Measurements from ENCODE around the gene MIPOL1.
"Not testable (repeated sequence)": the region's sequence is repeated elsewhere in the genome, so short reads cannot be mapped to it uniquely, and the experiment has no call there.

Gene MIPOL1

DNA sequence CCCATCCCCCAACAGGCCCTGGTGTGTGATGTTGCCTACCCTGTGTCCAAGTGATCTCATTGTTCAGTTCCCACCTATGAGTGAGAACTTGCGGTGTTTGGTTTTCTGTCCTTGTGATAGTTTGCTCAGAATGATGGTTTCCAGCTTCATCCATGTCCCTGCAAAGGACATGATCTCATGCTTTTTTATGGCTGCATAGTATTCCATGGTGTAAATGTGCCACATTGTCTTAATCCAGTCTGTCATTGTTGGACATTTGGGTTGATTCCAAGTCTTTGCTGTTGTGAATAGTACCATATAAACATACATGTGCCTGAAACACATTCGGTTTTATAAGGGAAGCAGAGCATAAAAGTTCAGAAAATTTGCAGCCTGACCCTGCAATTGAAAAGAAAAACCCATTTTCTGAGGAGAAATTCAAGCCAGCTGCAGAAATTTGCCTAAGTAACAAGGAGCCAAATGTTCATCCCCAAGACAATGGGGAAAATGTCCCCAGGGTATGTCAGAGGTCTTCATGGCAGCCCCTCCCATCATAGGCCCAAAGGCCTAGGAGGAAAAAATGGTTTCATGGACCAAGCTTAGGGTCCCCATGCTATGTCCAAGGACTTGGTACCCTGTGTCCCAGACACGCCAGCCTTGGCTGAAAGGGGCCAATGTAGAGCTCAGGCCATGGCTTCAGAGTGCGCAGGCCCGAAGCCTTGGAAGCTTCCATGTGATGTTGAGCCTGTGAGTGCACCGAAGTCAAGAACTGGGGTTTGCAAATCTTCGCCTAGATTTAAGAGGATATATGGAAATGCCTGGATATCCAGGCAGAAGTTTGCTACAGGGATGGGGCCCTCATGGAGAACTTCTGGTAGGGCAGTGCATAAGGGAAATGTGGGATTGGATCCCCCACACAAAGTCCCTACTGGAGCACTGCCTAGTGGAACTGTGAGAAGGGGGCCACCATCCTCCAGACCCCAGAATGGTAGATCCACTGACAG lies 8.2 kb downstream of the MIPOL1 start:
- WGBS, 2 donors (ENCODE audit: extremely low coverage in 2 of 2, insufficient read length in 2 of 2, insufficient replicate concordance in 1 of 2), result no CpG with 5 or more reads among the region's 7 CpGs
- H3K4ac ChIP-seq (ENCODE audit: low read length); H2BK12ac ChIP-seq (ENCODE audit: low read length); H2BK5ac ChIP-seq (ENCODE audit: low read length); H3K27me3 ChIP-seq (ENCODE audit: control insufficient read depth in 3 of 3, insufficient read depth in 3 of 3, low read depth in 1 of 3, low read length in 3 of 3); H4K91ac ChIP-seq (ENCODE audit: low read depth, low read length, poor library complexity); H3K14ac ChIP-seq (ENCODE audit: low read length); H3K79me1 ChIP-seq (ENCODE audit: low read depth, low read length); H3K4me2 ChIP-seq (ENCODE audit: insufficient read depth, low read length, poor library complexity, severe bottlenecking); H3K36me3 ChIP-seq (replicated peaks in 1 of 2; ENCODE audit: control insufficient read depth in 2 of 2, insufficient read depth in 2 of 2, low read length in 2 of 2); H3K23ac ChIP-seq (ENCODE audit: low read depth, low read length, poor library complexity); H2AFZ ChIP-seq (ENCODE audit: low read length); H2BK120ac ChIP-seq (ENCODE audit: low read depth, low read length); H3K27ac ChIP-seq (replicated peaks; ENCODE audit: low read length); H3K18ac ChIP-seq (ENCODE audit: low read length); H3K9ac ChIP-seq (ENCODE audit: low read depth, low read length, poor library complexity); H2AK5ac ChIP-seq (ENCODE audit: low read depth, low read length); DNase-seq (ENCODE audit: low spot score); H2BK15ac ChIP-seq (ENCODE audit: low read length); H3K4me1 ChIP-seq (ENCODE audit: control insufficient read depth in 2 of 2, insufficient read depth in 1 of 2, low read depth in 1 of 2, low read length in 2 of 2); H4K8ac ChIP-seq (ENCODE audit: low read depth, low read length): not testable (repeated sequence)
- Histone ChIP-seq H3K9me3 (replicated peaks in 1 of 2; ENCODE audit: control insufficient read depth in 2 of 2, insufficient read depth in 1 of 2, low read depth in 1 of 2, low read length in 2 of 2) (peaks cover 8 to 22% of the 10 kb centered on the region in 2 donors), H3K4me3 (ENCODE audit: low read length in 2 of 2) (peak overlapping the region in 1 of 2 donors; percentile 52)

- WGBS, 2 donors (ENCODE audit: extremely low coverage in 2 of 2, insufficient read length in 2 of 2, insufficient replicate concordance in 1 of 2), result no CpG with 5 or more reads among the region's 2 CpGs
- H3K79me1 ChIP-seq (ENCODE audit: low read depth, low read length); H3K14ac ChIP-seq (ENCODE audit: low read length); H2BK12ac ChIP-seq (ENCODE audit: low read length); H3K18ac ChIP-seq (ENCODE audit: low read length); H2AFZ ChIP-seq (ENCODE audit: low read length); H4K91ac ChIP-seq (ENCODE audit: low read depth, low read length, poor library complexity); H2AK5ac ChIP-seq (ENCODE audit: low read depth, low read length); H4K8ac ChIP-seq (ENCODE audit: low read depth, low read length); H2BK15ac ChIP-seq (ENCODE audit: low read length); DNase-seq (ENCODE audit: low spot score); H3K36me3 ChIP-seq (replicated peaks in 1 of 2; ENCODE audit: control insufficient read depth in 2 of 2, insufficient read depth in 2 of 2, low read length in 2 of 2); H3K9ac ChIP-seq (ENCODE audit: low read depth, low read length, poor library complexity); H3K27me3 ChIP-seq (ENCODE audit: control insufficient read depth in 3 of 3, insufficient read depth in 3 of 3, low read depth in 1 of 3, low read length in 3 of 3); H3K4me1 ChIP-seq (ENCODE audit: control insufficient read depth in 2 of 2, insufficient read depth in 1 of 2, low read depth in 1 of 2, low read length in 2 of 2); H2BK120ac ChIP-seq (ENCODE audit: low read depth, low read length); H3K4me2 ChIP-seq (ENCODE audit: insufficient read depth, low read length, poor library complexity, severe bottlenecking); H3K27ac ChIP-seq (replicated peaks; ENCODE audit: low read length); H3K23ac ChIP-seq (ENCODE audit: low read depth, low read length, poor library complexity); H3K4me3 ChIP-seq (ENCODE audit: low read length in 2 of 2); H3K4ac ChIP-seq (ENCODE audit: low read length); H2BK5ac ChIP-seq (ENCODE audit: low read length): not testable (repeated sequence)
- H3K9me3 ChIP-seq (replicated peaks in 1 of 2; ENCODE audit: control insufficient read depth in 2 of 2, insufficient read depth in 1 of 2, low read depth in 1 of 2, low read length in 2 of 2), result peaks cover 14 to 22% of the 10 kb centered on the region in 2 donors
Observed at GRCh38 chr14:37209617-37210016, 11.9 kb downstream of the MIPOL1 start.

DNA sequence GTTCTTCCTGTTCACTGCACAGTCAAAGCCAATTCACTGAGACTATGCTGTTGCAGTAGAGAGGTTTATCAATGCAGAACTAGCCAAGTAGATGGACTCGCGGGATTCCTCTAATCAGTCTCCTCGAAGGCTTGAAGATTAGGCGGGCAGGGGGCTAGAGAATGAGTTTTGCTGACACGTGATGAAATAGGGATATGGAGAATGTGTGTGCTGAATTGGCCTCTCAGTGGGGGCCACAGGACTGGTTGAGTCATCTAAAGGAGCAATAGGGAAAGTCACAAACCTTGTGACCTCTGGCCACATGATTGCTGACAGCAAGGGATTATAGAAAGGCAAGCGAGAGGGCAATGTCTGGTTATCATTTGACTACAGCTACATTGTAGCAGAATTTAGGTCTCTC lies 12.7 kb downstream of the MIPOL1 start:
- WGBS, 2 donors (ENCODE audit: extremely low coverage in 2 of 2, insufficient read length in 2 of 2, insufficient replicate concordance in 1 of 2), result no CpG with 5 or more reads among the region's 6 CpGs
- H3K9me3 ChIP-seq (replicated peaks in 1 of 2; ENCODE audit: control insufficient read depth in 2 of 2, insufficient read depth in 1 of 2, low read depth in 1 of 2, low read length in 2 of 2), result peaks cover 14 to 22% of the 10 kb centered on the region in 2 donors
- peaks cover 0 to 5% of the 10 kb centered on the region in 2 donors for H3K36me3 ChIP-seq (replicated peaks in 1 of 2; ENCODE audit: control insufficient read depth in 2 of 2, insufficient read depth in 2 of 2, low read length in 2 of 2)
- H4K91ac ChIP-seq (ENCODE audit: low read depth, low read length, poor library complexity), result no peak overlapping the region
- no peak overlapping the region for H3K4me2 ChIP-seq (ENCODE audit: insufficient read depth, low read length, poor library complexity, severe bottlenecking)
- H3K4ac ChIP-seq (ENCODE audit: low read length), result no peak overlapping the region
- no peak overlapping the region for H2BK15ac ChIP-seq (ENCODE audit: low read length)
- no peak overlapping the region for H3K4me3 ChIP-seq (ENCODE audit: low read length in 2 of 2)
- no peak overlapping the region for H3K14ac ChIP-seq (ENCODE audit: low read length)
- no peak for DNase-seq (ENCODE audit: low spot score)
- H4K8ac ChIP-seq (ENCODE audit: low read depth, low read length), result no peak overlapping the region
- H2BK5ac ChIP-seq (ENCODE audit: low read length), result no peak overlapping the region
- no peaks in the 10 kb centered on the region for H3K27me3 ChIP-seq (ENCODE audit: control insufficient read depth in 3 of 3, insufficient read depth in 3 of 3, low read depth in 1 of 3, low read length in 3 of 3)
- no peak overlapping the region for H3K18ac ChIP-seq (ENCODE audit: low read length)
- H3K27ac ChIP-seq (replicated peaks; ENCODE audit: low read length), result no peak overlapping the region
- no peak overlapping the region for H2BK12ac ChIP-seq (ENCODE audit: low read length)
- no peak overlapping the region for H3K23ac ChIP-seq (ENCODE audit: low read depth, low read length, poor library complexity)
- no peak overlapping the region for H2AK5ac ChIP-seq (ENCODE audit: low read depth, low read length)
- H2AFZ ChIP-seq (ENCODE audit: low read length), result no peak overlapping the region
- peaks cover 2% of the 10 kb centered on the region for H3K79me1 ChIP-seq (ENCODE audit: low read depth, low read length)
- H2BK120ac ChIP-seq (ENCODE audit: low read depth, low read length), result no peak overlapping the region
- H3K4me1 ChIP-seq (ENCODE audit: control insufficient read depth in 2 of 2, insufficient read depth in 1 of 2, low read depth in 1 of 2, low read length in 2 of 2), result no peaks in the 10 kb centered on the region
- H3K9ac ChIP-seq (ENCODE audit: low read depth, low read length, poor library complexity), result no peak overlapping the region

DNA sequence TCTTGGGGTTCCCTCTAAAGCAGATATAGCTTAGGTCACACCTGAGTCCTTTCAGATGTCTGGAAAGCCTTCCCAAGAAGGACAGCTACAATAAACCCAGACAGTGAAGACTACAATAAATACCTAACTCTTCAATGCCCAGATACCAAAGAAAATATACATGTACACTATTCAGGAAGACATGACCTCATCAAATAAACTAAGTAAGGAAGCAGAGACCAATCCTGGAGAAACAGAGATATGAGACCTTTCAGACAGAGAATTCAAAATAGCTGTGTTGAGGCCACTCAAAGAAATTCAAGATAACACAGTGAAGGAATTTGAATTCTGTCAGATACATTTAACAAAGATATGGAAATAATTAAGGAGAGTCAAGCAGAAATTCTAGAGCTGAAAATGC lies 15.3 kb downstream of the MIPOL1 start:
- H3K23ac ChIP-seq (ENCODE audit: low read depth, low read length, poor library complexity), result no peak overlapping the region
- DNase-seq (ENCODE audit: low spot score), result no peak

More for the DNA sequence above, 15.3 kb downstream of the MIPOL1 start:
- Histone ChIP-seq H3K27ac (replicated peaks; ENCODE audit: low read length) (no peak overlapping the region), H3K4me2 (ENCODE audit: insufficient read depth, low read length, poor library complexity, severe bottlenecking) (no peak overlapping the region), H3K4me1 (ENCODE audit: control insufficient read depth in 2 of 2, insufficient read depth in 1 of 2, low read depth in 1 of 2, low read length in 2 of 2) (no peaks in the 10 kb centered on the region), H3K14ac (ENCODE audit: low read length) (no peak overlapping the region), H4K91ac (ENCODE audit: low read depth, low read length, poor library complexity) (no peak overlapping the region), H3K4ac (ENCODE audit: low read length) (no peak overlapping the region), H2BK5ac (ENCODE audit: low read length) (no peak overlapping the region), H2AFZ (ENCODE audit: low read length) (no peak overlapping the region), H3K9ac (ENCODE audit: low read depth, low read length, poor library complexity) (no peak overlapping the region), H2BK120ac (ENCODE audit: low read depth, low read length) (no peak overlapping the region), H3K18ac (ENCODE audit: low read length) (no peak overlapping the region), H2AK5ac (ENCODE audit: low read depth, low read length) (no peak overlapping the region), H3K9me3 (replicated peaks in 1 of 2; ENCODE audit: control insufficient read depth in 2 of 2, insufficient read depth in 1 of 2, low read depth in 1 of 2, low read length in 2 of 2) (peaks cover 6 to 9% of the 10 kb centered on the region in 2 donors), H4K8ac (ENCODE audit: low read depth, low read length) (no peak overlapping the region), H3K36me3 (replicated peaks in 1 of 2; ENCODE audit: control insufficient read depth in 2 of 2, insufficient read depth in 2 of 2, low read length in 2 of 2) (peaks cover 0 to 5% of the 10 kb centered on the region in 2 donors), H3K79me1 (ENCODE audit: low read depth, low read length) (peaks cover 2% of the 10 kb centered on the region), H2BK12ac (ENCODE audit: low read length) (no peak overlapping the region), H3K4me3 (ENCODE audit: low read length in 2 of 2) (no peak overlapping the region), H3K27me3 (ENCODE audit: control insufficient read depth in 3 of 3, insufficient read depth in 3 of 3, low read depth in 1 of 3, low read length in 3 of 3) (no peaks in the 10 kb centered on the region), H2BK15ac (ENCODE audit: low read length) (no peak overlapping the region)
